Stimulated activated CD8-positive, alpha-beta memory T cell treated with anti-CD3 and anti-CD28 coated beads, Interleukin-12 subunit alpha, Interleukin-12 subunit beta, amount 100 ng/mL, for 1 hour (primary cell): ENCODE results near the gene LDAF1.

ENCODE experiments used
- DNase-seq: peaks from one replicate; pipeline ENCODE4 v3.0.0-alpha.2; 2020; ENCODE audit warnings: low read depth

The LDAF1 gene

GRCh38 chr16:21197112-21197511 is 38.6 kb downstream of the LDAF1 start:
- DNase-seq: no peak

- no peak for DNase-seq
Measured at GRCh38 chr16:21197621-21198020, 39.1 kb downstream of the LDAF1 start.

- no peak for DNase-seq
Measured at GRCh38 chr16:21199607-21200218, 41.2 kb downstream of the LDAF1 start.

GRCh38 chr16:21203155-21203797 is 44.8 kb downstream of the LDAF1 start:
- DNase-seq: no peak

DNA sequence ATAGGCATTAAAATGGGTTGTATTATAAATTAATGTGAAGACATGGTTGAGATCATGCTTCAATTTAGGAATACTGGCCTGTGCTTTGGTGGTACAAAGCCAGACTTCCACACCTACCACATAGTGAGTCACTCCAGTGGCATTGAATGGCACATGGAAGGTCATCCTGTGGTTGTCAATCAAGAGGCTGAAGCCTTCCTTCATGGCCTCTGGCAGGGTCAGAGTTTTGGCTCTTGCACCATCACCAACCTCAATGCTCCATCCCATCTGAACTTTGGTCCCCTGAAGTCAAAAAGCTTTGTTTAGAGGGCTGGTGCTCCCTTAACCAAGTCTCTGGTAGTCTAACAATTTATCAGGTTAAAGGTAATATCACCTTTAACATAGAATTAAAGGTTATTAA is 46.8 kb downstream of the LDAF1 start:
- DNase-seq: no peak

GRCh38 chr16:21206550-21206949 is 48.1 kb downstream of the LDAF1 start:
- no peak for DNase-seq

GRCh38 chr16:21208446-21209230 is 50.2 kb downstream of the LDAF1 start:
- DNase-seq: no peak

DNA sequence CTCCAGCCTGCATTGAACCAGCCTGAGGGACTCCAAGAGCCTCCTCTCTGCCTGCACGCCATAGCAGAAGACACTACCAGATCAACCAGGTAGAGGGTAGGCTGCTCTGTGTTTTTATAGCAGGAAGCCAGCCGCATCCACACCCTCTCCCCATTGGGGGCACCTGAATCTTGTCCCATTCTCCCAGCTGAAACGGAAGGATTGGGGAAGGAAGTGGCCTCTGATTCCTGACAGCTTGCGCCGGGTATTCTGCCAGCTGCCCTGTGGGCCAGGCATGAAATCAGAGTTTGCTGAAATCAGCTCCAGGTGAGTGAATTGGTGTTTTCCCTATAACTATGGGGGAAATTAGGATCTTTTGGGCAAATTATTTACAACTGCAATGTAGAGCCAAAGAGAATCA is 53.0 kb downstream of the LDAF1 start, which contains the start of gene ZP2:
TSS of gene ZP2 (minus strand) at position 89 of the 400 bp plus-strand sequence. CDS start at position 62, 27 bp downstream.
- no peak for DNase-seq

- no peak for DNase-seq
Measured at GRCh38 chr16:21214086-21214485, 55.6 kb downstream of the LDAF1 start.

DNA sequence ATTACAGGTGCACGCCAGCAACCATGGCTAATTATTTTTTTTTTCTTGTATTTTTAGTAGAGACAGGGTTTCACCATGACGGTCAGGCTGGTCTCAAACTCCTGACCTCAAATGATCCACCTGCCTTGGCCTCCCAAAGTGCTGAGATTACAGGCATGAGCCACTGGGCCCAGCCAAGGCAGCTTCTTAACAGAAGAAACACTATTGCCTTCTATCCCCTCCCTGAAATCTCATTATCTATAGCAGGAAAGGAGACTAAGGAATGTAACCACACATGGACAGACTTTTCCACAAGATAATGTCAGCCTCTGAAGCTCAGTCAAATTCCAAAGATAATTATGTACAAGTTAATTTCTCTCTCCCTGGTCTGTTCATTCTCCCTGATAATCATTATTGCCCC is 58.6 kb downstream of the LDAF1 start:
- no peak for DNase-seq

- DNase-seq: no peak
Measured at GRCh38 chr16:21218153-21218552, 59.7 kb downstream of the LDAF1 start.

DNA sequence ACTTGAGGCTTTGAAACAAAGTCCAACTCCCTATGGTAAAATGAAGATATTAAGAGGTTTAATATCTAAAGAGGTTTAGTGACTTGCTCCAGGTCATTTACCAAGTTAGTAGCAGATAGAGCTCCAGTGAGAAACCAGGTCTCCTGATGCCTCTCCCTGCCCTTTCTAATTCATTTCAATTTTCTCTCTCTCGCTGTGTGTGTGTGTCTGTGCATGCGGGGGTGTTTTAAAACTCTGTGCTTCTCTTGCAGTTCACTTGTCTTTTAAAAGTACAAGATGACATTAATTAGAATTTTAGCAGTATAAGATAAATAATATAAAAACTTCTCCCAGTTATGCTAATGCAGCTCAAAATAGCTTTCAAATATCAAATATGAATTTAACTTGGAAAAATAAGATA is 61.1 kb downstream of the LDAF1 start:
- no peak for DNase-seq

DNA sequence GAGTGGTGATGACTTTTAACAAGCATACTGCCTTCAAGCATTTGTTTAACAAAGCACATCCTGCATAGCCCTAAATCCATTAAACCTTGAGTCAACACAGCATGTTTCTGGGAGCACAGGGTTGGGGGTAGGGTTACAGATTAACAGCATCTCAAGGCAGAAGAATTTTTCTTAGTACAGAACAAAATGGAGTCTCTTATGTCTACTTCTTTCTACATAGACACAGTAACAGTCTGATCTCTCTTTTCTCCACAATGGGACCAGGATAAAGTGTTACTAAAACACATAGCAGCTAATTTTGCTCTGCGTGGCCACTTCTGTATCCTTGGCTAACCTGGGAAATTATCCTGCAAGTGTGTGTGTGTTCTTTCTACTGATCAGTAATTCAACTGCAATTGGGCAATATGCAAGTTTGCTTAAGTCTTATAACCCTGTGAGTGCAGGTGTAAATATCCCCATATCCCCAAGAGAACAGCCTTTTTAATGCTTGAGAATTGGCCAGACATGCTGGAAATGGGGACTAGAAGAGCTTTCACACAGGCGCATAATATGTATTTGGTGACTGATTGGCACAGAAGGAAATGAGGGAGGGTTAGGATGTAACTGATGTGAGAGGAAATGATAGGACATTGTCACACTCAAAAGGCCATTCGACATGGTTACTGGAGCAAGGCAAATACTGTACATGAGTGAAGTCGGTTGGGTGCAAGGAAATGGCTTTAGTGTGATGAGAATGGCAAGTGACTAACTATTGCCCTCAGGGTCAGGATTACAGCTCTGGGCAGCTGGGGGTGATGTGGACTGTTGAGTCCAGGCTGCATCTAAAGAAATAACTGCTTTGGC is 64.2 kb downstream of the LDAF1 start:
- DNase-seq: no peak

- DNase-seq: no peak
Measured at GRCh38 chr16:21223787-21224186, 65.3 kb downstream of the LDAF1 start.

GRCh38 chr16:21224800-21225199 is 66.3 kb downstream of the LDAF1 start:
- DNase-seq: no peak

DNA sequence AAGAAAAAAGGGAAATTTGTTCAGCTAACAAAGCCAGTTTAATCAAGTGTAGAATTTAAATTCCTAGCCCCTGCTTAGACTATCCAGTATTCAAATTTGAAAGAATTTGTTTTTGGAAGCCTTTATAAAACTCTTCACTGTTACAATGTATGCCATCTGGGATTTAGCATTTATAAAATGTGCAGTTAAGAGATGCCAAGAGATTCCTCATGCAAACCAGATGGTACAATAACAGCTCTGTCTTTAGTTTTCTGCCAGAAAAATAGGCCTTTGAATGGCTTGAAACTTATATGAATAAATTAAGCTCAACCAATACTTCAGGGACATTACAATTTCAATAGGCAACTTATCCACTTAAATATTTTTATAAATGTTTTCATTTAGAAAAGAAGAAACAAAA is 68.3 kb downstream of the LDAF1 start:
- no peak for DNase-seq

DNA sequence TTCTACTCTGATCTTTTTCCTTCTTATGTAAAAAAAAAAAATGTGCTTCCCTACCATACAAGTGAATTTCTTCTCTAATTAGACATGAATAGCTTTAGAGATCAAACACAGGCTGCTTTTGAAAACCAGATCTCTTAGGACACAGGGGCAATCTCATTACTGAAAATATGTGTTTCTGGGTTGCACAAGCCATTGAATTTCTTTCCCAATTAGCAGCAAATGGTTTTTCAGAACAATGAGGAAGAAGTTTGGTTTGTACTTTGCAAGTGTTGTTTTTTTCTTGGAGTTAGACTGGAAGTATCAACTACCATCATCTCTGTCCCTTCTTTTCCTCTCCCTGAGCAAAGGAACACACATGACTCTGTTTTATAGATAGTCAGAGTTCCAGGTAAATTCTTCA is 69.4 kb downstream of the LDAF1 start:
- DNase-seq: no peak

DNA sequence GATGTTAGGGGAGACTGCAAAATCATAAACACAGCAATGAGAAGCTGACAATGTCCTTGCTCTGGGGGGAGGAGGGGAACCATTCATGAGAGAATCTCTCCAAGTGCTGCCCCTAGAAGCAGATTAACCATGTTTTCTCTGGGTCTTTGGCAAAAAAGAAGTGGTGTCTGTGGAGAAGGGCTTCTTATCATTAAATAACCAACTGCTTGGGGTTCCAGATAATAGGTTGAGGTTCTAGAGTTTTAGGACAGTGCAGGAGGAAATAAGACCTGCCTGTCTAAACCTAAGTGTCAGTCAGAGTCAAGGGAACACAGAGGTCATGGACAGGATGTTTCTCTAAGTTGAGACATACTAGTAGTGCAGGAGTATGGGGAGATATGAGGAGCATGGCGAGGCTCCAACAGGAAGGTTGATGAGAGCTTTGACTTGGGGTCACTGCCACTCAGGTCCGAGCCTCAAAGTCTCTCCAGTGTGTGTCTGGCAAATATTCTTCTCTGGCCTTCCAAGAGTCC is 69.9 kb downstream of the LDAF1 start:
- no peak for DNase-seq
